Testis (tissue), 3 donors: Measurements from ENCODE around the gene SLIT3. TPM values are rescaled to one million over a fixed set of nuclear protein-coding genes. Genes with fewer than 3 reads are reported as not detected.

Experiments used
- DNase-seq: peaks from one replicate; pipeline ENCODE4 v3.0.0-alpha.2; 2019
- H3K27ac ChIP-seq, 2 donors: fragments of 200-600 bp; sonication (generic); one replicate each; pipeline ENCODE4 v1.5.1; 2019
- H3K27me3 ChIP-seq: fragments of 200-600 bp; sonication (generic); one replicate; pipeline ENCODE4 v1.5.1; 2019
- H3K36me3 ChIP-seq: fragments of 200-600 bp; sonication (generic); one replicate; pipeline ENCODE4 v1.5.1; 2017; ENCODE audit warnings: low read depth; ENCODE audit errors: missing control alignments
- H3K4me1 ChIP-seq: fragments of 200-600 bp; sonication (generic); one replicate; pipeline ENCODE4 v1.5.1; 2019
- H3K4me3 ChIP-seq, 2 donors: fragments of 200-600 bp; sonication (generic); one replicate each; pipeline ENCODE4 v1.5.1; 2017 to 2019
- H3K9me3 ChIP-seq: fragments of 200-600 bp; sonication (generic); one replicate; pipeline ENCODE4 v1.5.1; 2017
- CTCF ChIP-seq, 3 experiments: fragments of 450-650 bp in 2 of 3; fragments of 200-600 bp in 1 of 3; sonication (generic) in 1 of 3; IDR thresholded peaks; one replicate each; pipeline ENCODE4 v1.5.1; 2016 to 2019; ENCODE audit warnings: antibody characterized with exemption in 3 of 3, mild to moderate bottlenecking in 2 of 3, moderate library complexity in 1 of 3
- POLR2A ChIP-seq: fragments of 450-650 bp; IDR thresholded peaks from one replicate; pipeline ENCODE4 v1.6.1; 2017; ENCODE audit warnings: antibody characterized with exemption, mild to moderate bottlenecking, moderate library complexity
- whole genome bisulfite sequencing, 2 donors: methylation state at CpG; one replicate each; pipeline ENCODE4 v1.1.5; 2018; 5-methylcytosine and 5-hydroxymethylcytosine counted together
- intact Hi-C: fragments of 100-400 bp; cut with DNase I; formaldehyde crosslinking; loops from one replicate; pipeline ENCODE4 v1.15.1; 2023; ENCODE audit warnings: low total_unique reads
- polyA plus RNA-seq: library from polyadenylated mRNA; stranded (reverse); fragments of 350-450 nt; fragmentation: Illumina TruSeq; extraction: RNeasy Lipid Tissue Mini Kit (QIAGEN cat#74804); gene quantifications from one replicate; pipeline ENCODE4 v1.2.3, GENCODE V29; 2014; ENCODE audit warnings: low read depth, low replicate concordance; ENCODE audit not compliant: insufficient read depth
- total RNA-seq, 2 donors: library from RNA; depleted of rRNA; stranded (reverse); fragments of >200 nt; gene quantifications; one replicate each; pipeline ENCODE4 v1.2.3, GENCODE V29; 2016

The SLIT3 gene
- total and polyA plus RNA-seq, 3 donors from 2014 or later: 4.8 to 23.2 (median 7.8) TPM

- H3K27ac ChIP-seq: no peak overlapping the region
- intact Hi-C loops: no loop called here
- WGBS, 2 donors: 98% methylated on average over 3 of the region's 3 CpGs
- H3K4me1 ChIP-seq: no peaks in the 10 kb centered on the region
- H3K9me3 ChIP-seq: no peaks in the 10 kb centered on the region
- no peak for TF ChIP-seq CTCF (IDR thresholded peaks at IDR 0.05)
- no peak for TF ChIP-seq POLR2A
- H3K27me3 ChIP-seq: no peaks in the 10 kb centered on the region
- H3K36me3 ChIP-seq: no peaks in the 10 kb centered on the region
- H3K4me3 ChIP-seq: no peak overlapping the region
- no peak for DNase-seq
Observed at GRCh38 chr5:168779333-168779732, 521.6 kb downstream of the SLIT3 start.

- Histone ChIP-seq H3K27ac (no peak overlapping the region), H3K4me1 (no peaks in the 10 kb centered on the region), H3K27me3 (no peaks in the 10 kb centered on the region), H3K4me3 (no peak overlapping the region), H3K9me3 (no peaks in the 10 kb centered on the region), H3K36me3 (no peaks in the 10 kb centered on the region)
- TF ChIP-seq POLR2A (no peak), CTCF (IDR thresholded peaks at IDR 0.05) (no peak)
- 81 to 91% methylated on average over 8 to 10 of the region's 10 CpGs for WGBS, 2 donors
- no peak for DNase-seq
- intact Hi-C loops: no loop called here
Observed at GRCh38 chr5:168778536-168778935, 522.4 kb downstream of the SLIT3 start.

GRCh38 chr5:168777651-168778050 is 523.3 kb downstream of the SLIT3 start:
- intact Hi-C loops: no loop called here

GRCh38 chr5:168776070-168776469 is 524.9 kb downstream of the SLIT3 start:
- Histone ChIP-seq H3K27ac (no peak overlapping the region), H3K4me1 (no peaks in the 10 kb centered on the region), H3K9me3 (no peaks in the 10 kb centered on the region), H3K27me3 (no peaks in the 10 kb centered on the region), H3K36me3 (no peaks in the 10 kb centered on the region), H3K4me3 (no peak overlapping the region)
- intact Hi-C loops: no loop called here
- no peak for DNase-seq
- TF ChIP-seq CTCF (IDR thresholded peaks at IDR 0.05): no peak
- no peak for TF ChIP-seq POLR2A
- WGBS, 2 donors: 57 to 69% methylated on average over 9 of the region's 9 CpGs

More at GRCh38 chr5:168777651-168778050, 523.3 kb downstream of the SLIT3 start:
- TF ChIP-seq POLR2A: no peak
- TF ChIP-seq CTCF (IDR thresholded peaks at IDR 0.05): no peak
- H3K27ac ChIP-seq: no peak overlapping the region
- no peaks in the 10 kb centered on the region for H3K4me1 ChIP-seq
- DNase-seq: no peak
- no peaks in the 10 kb centered on the region for H3K9me3 ChIP-seq
- H3K4me3 ChIP-seq: no peak overlapping the region
- H3K36me3 ChIP-seq: no peaks in the 10 kb centered on the region
- WGBS, 2 donors: 86 to 90% methylated on average over 2 of the region's 2 CpGs
- H3K27me3 ChIP-seq: no peaks in the 10 kb centered on the region

GRCh38 chr5:168773226-168773625 is 527.7 kb downstream of the SLIT3 start:
- intact Hi-C loops: no loop called here
- H3K9me3 ChIP-seq: no peaks in the 10 kb centered on the region
- H3K4me1 ChIP-seq: no peaks in the 10 kb centered on the region
- no peaks in the 10 kb centered on the region for H3K36me3 ChIP-seq
- TF ChIP-seq POLR2A (no peak), CTCF (IDR thresholded peaks at IDR 0.05) (no peak)
- no peak overlapping the region for H3K27ac ChIP-seq
- 88 to 97% methylated on average over 9 of the region's 9 CpGs for WGBS, 2 donors
- no peaks in the 10 kb centered on the region for H3K27me3 ChIP-seq
- no peak for DNase-seq
- no peak overlapping the region for H3K4me3 ChIP-seq
